ENCODE measurements around the gene POLR1A. TPM values are rescaled to one million over a fixed set of nuclear protein-coding genes. Genes with fewer than 3 reads are reported as not detected.

The POLR1A gene
- total RNA-seq, 4 donors from 2014 or later: 10.9 to 38.8 (median 17.7) TPM

GRCh38 chr2:86069091-86069685 is 36.5 kb downstream of the POLR1A start:
- peaks cover 0 to 15% of the 10 kb centered on the region in 2 donors for H3K4me1 ChIP-seq
- H3K4me3 ChIP-seq: no peak overlapping the region
- H3K9me3 ChIP-seq: no peaks in the 10 kb centered on the region
- TF ChIP-seq CTCF (IDR thresholded peaks at IDR 0.05): no peak
- no peak for TF ChIP-seq POLR2A (IDR thresholded peaks at IDR 0.05)
- DNase-seq: no peak
- H3K27ac ChIP-seq: peak overlapping the region in 1 of 2 donors; percentile 24
- intact Hi-C loops (cut with DNase I; ENCODE audit: low total_unique reads): no loop called here
- no peaks in the 10 kb centered on the region for H3K36me3 ChIP-seq
- no peaks in the 10 kb centered on the region for H3K27me3 ChIP-seq

- Histone ChIP-seq H3K27me3 (no peaks in the 10 kb centered on the region), H3K9me3 (no peaks in the 10 kb centered on the region), H3K4me1 (peaks cover 0 to 15% of the 10 kb centered on the region in 2 donors), H3K4me3 (no peak overlapping the region), H3K27ac (peak overlapping the region; percentile 82 to 84), H3K36me3 (no peaks in the 10 kb centered on the region)
- intact Hi-C loops (cut with DNase I; ENCODE audit: low total_unique reads): no loop called here
- no peak for DNase-seq
- no peak for TF ChIP-seq POLR2A (IDR thresholded peaks at IDR 0.05)
- no peak for TF ChIP-seq CTCF (IDR thresholded peaks at IDR 0.05)
Measured at GRCh38 chr2:86068648-86069047, 37.0 kb downstream of the POLR1A start.

- TF ChIP-seq POLR2A (IDR thresholded peaks at IDR 0.05) (no peak), CTCF (IDR thresholded peaks at IDR 0.05) (no peak)
- H3K27ac ChIP-seq: peak overlapping the region; percentile 82 to 84
- no peaks in the 10 kb centered on the region for H3K27me3 ChIP-seq
- no peaks in the 10 kb centered on the region for H3K36me3 ChIP-seq
- H3K4me3 ChIP-seq: no peak overlapping the region
- H3K9me3 ChIP-seq: peaks cover 0 to 3% of the 10 kb centered on the region in 2 donors
- DNase-seq: no peak
- H3K4me1 ChIP-seq: peaks cover 0 to 15% of the 10 kb centered on the region in 2 donors
- intact Hi-C loops (cut with DNase I; ENCODE audit: low total_unique reads): no loop called here
Measured at GRCh38 chr2:86068136-86068588, 37.5 kb downstream of the POLR1A start.

GRCh38 chr2:86066915-86067314 is 38.8 kb downstream of the POLR1A start:
- DNase-seq: no peak
- intact Hi-C loops (cut with DNase I; ENCODE audit: low total_unique reads): no loop called here
- TF ChIP-seq CTCF (IDR thresholded peaks at IDR 0.05): no peak
- no peak for TF ChIP-seq POLR2A (IDR thresholded peaks at IDR 0.05)
- H3K4me3 ChIP-seq: no peak overlapping the region
- no peaks in the 10 kb centered on the region for H3K27me3 ChIP-seq
- H3K27ac ChIP-seq: peak overlapping the region; percentile 82 to 84
- H3K36me3 ChIP-seq: no peaks in the 10 kb centered on the region
- H3K9me3 ChIP-seq: peaks cover 0 to 3% of the 10 kb centered on the region in 2 donors
- H3K4me1 ChIP-seq: peaks cover 4 to 7% of the 10 kb centered on the region in 2 donors

GRCh38 chr2:86066007-86066578 is 39.6 kb downstream of the POLR1A start:
- no peak for TF ChIP-seq POLR2A (IDR thresholded peaks at IDR 0.05)
- TF ChIP-seq CTCF (IDR thresholded peaks at IDR 0.05): no peak
- no peak overlapping the region for H3K4me3 ChIP-seq
- H3K9me3 ChIP-seq: peaks cover 0 to 3% of the 10 kb centered on the region in 2 donors
- H3K27ac ChIP-seq: peak overlapping the region; percentile 82 to 84
- DNase-seq: no peak
- peaks cover 7 to 8% of the 10 kb centered on the region in 2 donors for H3K4me1 ChIP-seq
- no peaks in the 10 kb centered on the region for H3K36me3 ChIP-seq
- intact Hi-C loops (cut with DNase I; ENCODE audit: low total_unique reads): no loop called here
- no peaks in the 10 kb centered on the region for H3K27me3 ChIP-seq
